ENCODE measurements around the gene TEX47.

Gene TEX47

GRCh38 chr7:88795553-88795952 is at the start of gene TEX47:
Gene TEX47, minus strand, starts transcription at chr7:88795737. Its CDS starts 795 bp downstream, at chr7:88794942.
- no peak for DNase-seq (ENCODE audit: low spot score)

GRCh38 chr7:88845091-88845490 is 49.6 kb upstream of the TEX47 start:
- DNase-seq (ENCODE audit: low spot score): no peak

GRCh38 chr7:88842201-88842600 is 46.7 kb upstream of the TEX47 start:
- DNase-seq (ENCODE audit: low spot score): no peak

- DNase-seq (ENCODE audit: low spot score): no peak
Observed at GRCh38 chr7:88835147-88835728, 39.7 kb upstream of the TEX47 start.

- no peak for DNase-seq (ENCODE audit: low spot score)
Observed at GRCh38 chr7:88826222-88826621, 30.7 kb upstream of the TEX47 start.

GRCh38 chr7:88818552-88818951 is 23.0 kb upstream of the TEX47 start:
- DNase-seq (ENCODE audit: low spot score): no peak

- no peak for DNase-seq (ENCODE audit: low spot score)
Observed at GRCh38 chr7:88806280-88807037, 10.9 kb upstream of the TEX47 start.

- DNase-seq (ENCODE audit: low spot score): no peak
Observed at GRCh38 chr7:88801046-88801445, 5.5 kb upstream of the TEX47 start.

GRCh38 chr7:88792361-88792760 is 3.2 kb downstream of the TEX47 start:
- DNase-seq (ENCODE audit: low spot score): no peak

- no peak for DNase-seq (ENCODE audit: low spot score)
Observed at GRCh38 chr7:88791891-88792290, 3.6 kb downstream of the TEX47 start.

- peak; percentile 3 for DNase-seq (ENCODE audit: low spot score)
Observed at GRCh38 chr7:88789480-88790064, 6.0 kb downstream of the TEX47 start.

- no peak for DNase-seq (ENCODE audit: low spot score)
Observed at GRCh38 chr7:88787777-88788176, 7.8 kb downstream of the TEX47 start.

- no peak for DNase-seq (ENCODE audit: low spot score)
Observed at GRCh38 chr7:88775838-88776237, 19.7 kb downstream of the TEX47 start.

GRCh38 chr7:88772776-88773175 is 22.8 kb downstream of the TEX47 start:
- DNase-seq (ENCODE audit: low spot score): no peak

GRCh38 chr7:88771417-88771816 is 24.1 kb downstream of the TEX47 start:
- no peak for DNase-seq (ENCODE audit: low spot score)

GRCh38 chr7:88761779-88762178 is 33.8 kb downstream of the TEX47 start:
- DNase-seq (ENCODE audit: low spot score): no peak

- DNase-seq (ENCODE audit: low spot score): no peak
Observed at GRCh38 chr7:88760136-88760515, 35.4 kb downstream of the TEX47 start.

GRCh38 chr7:88759230-88760135 is 36.1 kb downstream of the TEX47 start, which contains the start of gene ZNF804B:
Gene ZNF804B, plus strand, starts transcription at chr7:88759700. Its CDS starts 277 bp downstream, at chr7:88759977.
- DNase-seq (ENCODE audit: low spot score): peak; percentile 3

GRCh38 chr7:88758381-88759229 is 36.9 kb downstream of the TEX47 start:
- peak; percentile 5 for DNase-seq (ENCODE audit: low spot score)

GRCh38 chr7:88757371-88757770 is 38.2 kb downstream of the TEX47 start:
- DNase-seq (ENCODE audit: low spot score): no peak

- DNase-seq (ENCODE audit: low spot score): no peak
Observed at GRCh38 chr7:88756802-88757201, 38.7 kb downstream of the TEX47 start.

Data from AG08396 (cell line).